HEK293T (cell line): ENCODE data around the gene GZF1.

Source experiments
- CTCF ChIA-PET: fragments of 350-600 bp; formaldehyde crosslinking; extraction: SDS; loops from one replicate; lab custom pipeline; 2021; ENCODE audit warnings: antibody characterized with exemption, inconsistent platforms; lab: Yijun Ruan, JAX
- POLR2A ChIA-PET: fragments of 350-600 bp; formaldehyde crosslinking; extraction: SDS; loops from one replicate; lab custom pipeline; 2020; ENCODE audit warnings: antibody characterized with exemption, inconsistent platforms; lab: Yijun Ruan, JAX
- DNase-seq: peaks from one replicate; pipeline ENCODE4 v3.0.0; 2012; ENCODE audit warnings: mixed read lengths; ENCODE audit errors: extremely low spot score
- ARNT ChIP-seq: fragments of 450-650 bp; IDR thresholded peaks from 2 replicates; pipeline ENCODE4 v1.6.1; 2017; ENCODE audit warnings: mild to moderate bottlenecking
- BHLHE40 ChIP-seq: fragments of 450-650 bp; IDR thresholded peaks from 2 replicates; pipeline ENCODE4 v1.6.1; 2016; ENCODE audit warnings: mild to moderate bottlenecking, moderate library complexity, borderline replicate concordance
- CTBP1 ChIP-seq: fragments of 450-650 bp; IDR thresholded peaks from 2 replicates; pipeline ENCODE4 v1.6.1; 2016; ENCODE audit warnings: borderline replicate concordance
- ELF4 ChIP-seq: fragments of 450-650 bp; IDR thresholded peaks from 2 replicates; pipeline ENCODE4 v1.6.1; 2017; ENCODE audit warnings: antibody characterized with exemption
- FOXA1 ChIP-seq: fragments of 450-650 bp; IDR thresholded peaks from 2 replicates; pipeline ENCODE4 v1.6.1; 2016; ENCODE audit warnings: mild to moderate bottlenecking
- FOXK2 ChIP-seq: fragments of 450-650 bp; IDR thresholded peaks from 2 replicates; pipeline ENCODE4 v1.6.1; 2016; ENCODE audit warnings: mild to moderate bottlenecking
- FOXM1 ChIP-seq: fragments of 450-650 bp; IDR thresholded peaks from 2 replicates; pipeline ENCODE4 v1.6.1; 2017; ENCODE audit warnings: mild to moderate bottlenecking, borderline replicate concordance
- HDGF ChIP-seq: fragments of 450-650 bp; IDR thresholded peaks from 2 replicates; pipeline ENCODE4 v1.6.1; 2017; ENCODE audit warnings: antibody characterized with exemption, borderline replicate concordance
- L3MBTL2 ChIP-seq: fragments of 450-650 bp; conservative IDR thresholded peaks from 2 replicates; pipeline ENCODE4 v1.6.1; 2016; ENCODE audit warnings: mild to moderate bottlenecking
- LEF1 ChIP-seq: fragments of 450-650 bp; IDR thresholded peaks from 2 replicates; pipeline ENCODE4 v1.6.1; 2017; ENCODE audit warnings: mild to moderate bottlenecking, borderline replicate concordance
- NFRKB ChIP-seq: fragments of 450-650 bp; IDR thresholded peaks from 2 replicates; pipeline ENCODE4 v1.6.1; 2016; ENCODE audit warnings: mild to moderate bottlenecking, moderate library complexity
- SP1 ChIP-seq: fragments of 450-650 bp; IDR thresholded peaks from 2 replicates; pipeline ENCODE4 v1.6.1; 2017
- SUZ12 ChIP-seq: fragments of 450-650 bp; IDR thresholded peaks from 2 replicates; pipeline ENCODE4 v1.6.1; 2016; ENCODE audit warnings: mild to moderate bottlenecking
- TARDBP ChIP-seq: fragments of 450-650 bp; IDR thresholded peaks from 2 replicates; pipeline ENCODE4 v1.6.1; 2016
- ZNF384 ChIP-seq: fragments of 450-650 bp; IDR thresholded peaks from 2 replicates; pipeline ENCODE4 v1.6.1; 2016
- TF ChIP-seq, protein P1 (sequence below): fragments of 450-650 bp; IDR thresholded peaks from 2 replicates; pipeline ENCODE4 v1.6.1; 2016

GZF1 gene

DNA sequence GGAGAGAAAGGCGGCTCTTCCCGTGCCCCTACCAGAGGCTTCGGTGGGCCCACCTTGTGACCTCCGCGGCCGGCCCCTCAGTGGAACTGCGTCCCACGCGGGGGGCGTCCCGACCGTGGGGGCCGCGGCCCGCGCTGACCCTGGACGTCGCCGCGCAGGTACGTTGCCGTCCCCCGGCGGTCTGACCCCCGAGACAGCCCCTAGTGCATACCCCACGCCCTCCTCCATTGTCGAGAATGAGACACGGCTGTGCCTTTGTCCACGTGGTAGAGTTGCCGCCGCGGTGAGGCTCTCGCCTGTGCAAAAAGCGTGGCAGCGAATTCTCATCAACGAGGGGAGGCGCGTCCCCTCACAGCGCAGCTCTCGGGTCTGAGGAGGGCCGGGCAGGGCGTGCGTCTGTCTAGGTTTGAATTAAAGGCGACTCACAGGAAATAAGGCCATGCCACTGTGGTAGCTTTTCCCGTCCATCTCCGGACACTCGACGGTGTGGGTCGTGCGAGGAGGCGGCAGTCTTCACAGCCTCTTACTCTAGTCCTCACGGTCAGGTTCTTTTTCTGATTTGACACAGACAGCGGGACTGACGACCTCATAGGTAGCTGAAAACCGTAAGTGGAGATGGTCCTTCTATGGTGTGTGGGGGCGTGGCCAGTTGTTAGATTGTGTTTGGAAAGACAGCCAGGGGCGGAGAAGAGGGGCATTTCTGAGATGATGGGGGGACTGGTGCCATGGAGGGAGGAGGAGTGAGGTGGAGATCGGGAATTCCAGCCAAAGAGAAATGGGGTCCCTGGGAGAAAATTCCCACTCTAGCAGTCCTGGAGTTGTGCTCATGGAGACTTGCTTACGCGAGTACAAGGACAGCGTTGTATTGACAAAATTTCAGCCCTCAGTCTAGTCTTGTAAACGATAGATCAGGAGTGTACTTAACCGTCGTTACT lies 10.8 kb upstream of the GZF1 start:
- CTCF ChIA-PET = interaction anchor here (1.8 kb wide), 1 partner anchor 12 kb away, joined by 8 read pairs; no protein-coding TSS in a partner anchor
- DNase-seq = peak; percentile 25
- TF ChIP-seq NFRKB = no peak
- TF ChIP-seq SP1 = no peak
- TF ChIP-seq L3MBTL2 = peak; percentile 64
- TF ChIP-seq TARDBP = peak; percentile 79
- POLR2A ChIA-PET = interaction anchor here (0.5 to 3.7 kb wide), 19 partner anchors 9 to 300 kb away, joined by 3 to 67 read pairs (median 4); partner anchors contain the start of genes GZF1 and NAPB

DNA sequence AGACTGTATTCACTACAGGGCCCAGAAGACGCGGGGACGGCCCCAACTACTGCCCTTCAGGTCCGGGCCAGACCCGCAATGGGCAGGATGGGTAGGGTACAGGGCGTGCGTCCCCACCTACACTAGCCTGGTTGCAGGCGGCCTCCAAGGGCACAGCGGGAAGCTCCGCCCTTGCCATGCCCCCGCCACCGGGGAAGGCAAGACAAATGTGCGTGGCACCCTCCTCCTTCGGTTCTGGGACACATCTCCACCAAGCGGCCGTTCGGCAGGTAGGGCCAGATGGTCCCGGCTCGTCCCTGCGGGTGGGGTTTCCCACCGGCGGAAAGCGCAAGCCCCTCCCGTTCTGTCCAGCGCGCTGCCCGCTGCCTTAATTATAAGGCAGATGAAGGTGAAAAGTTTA lies 5.8 kb upstream of the GZF1 start:
- DNase-seq = no peak
- POLR2A ChIA-PET = interaction anchor here (1.2 kb wide), 1 partner anchor 65 kb away, joined by 4 read pairs; the partner anchor contains the start of gene NAPB
- TF ChIP-seq FOXM1 = no peak
- CTCF ChIA-PET = no interaction called here

GRCh38 chr20:23357767-23358562 lies 4.0 kb upstream of the GZF1 start:
- ChIA-PET CTCF (interaction anchor here (0.8 kb wide), 1 partner anchor 84 kb away, joined by 3 read pairs; no protein-coding TSS in a partner anchor), POLR2A (interaction anchor here (0.8 to 5.7 kb wide), 13 partner anchors 7 to 665 kb away, joined by 3 to 67 read pairs (median 3); partner anchors contain the start of genes NAPB, NXT1 and THBD)
- no peak for TF ChIP-seq FOXA1
- no peak for TF ChIP-seq SP1
- no peak for TF ChIP-seq CTBP1
- TF ChIP-seq FOXK2 = no peak
- no peak for TF ChIP-seq FOXM1
- TF ChIP-seq L3MBTL2 = 0 out of 2 replicates have a peak, but pooled peaks have one; percentile 33
- TF ChIP-seq TARDBP = no peak
- TF ChIP-seq NFRKB = no peak
- no peak for TF ChIP-seq ELF4
- TF ChIP-seq ZNF384 = no peak
- TF ChIP-seq BHLHE40 = no peak
- TF ChIP-seq LEF1 = no peak
- TF ChIP-seq, protein P1, sequence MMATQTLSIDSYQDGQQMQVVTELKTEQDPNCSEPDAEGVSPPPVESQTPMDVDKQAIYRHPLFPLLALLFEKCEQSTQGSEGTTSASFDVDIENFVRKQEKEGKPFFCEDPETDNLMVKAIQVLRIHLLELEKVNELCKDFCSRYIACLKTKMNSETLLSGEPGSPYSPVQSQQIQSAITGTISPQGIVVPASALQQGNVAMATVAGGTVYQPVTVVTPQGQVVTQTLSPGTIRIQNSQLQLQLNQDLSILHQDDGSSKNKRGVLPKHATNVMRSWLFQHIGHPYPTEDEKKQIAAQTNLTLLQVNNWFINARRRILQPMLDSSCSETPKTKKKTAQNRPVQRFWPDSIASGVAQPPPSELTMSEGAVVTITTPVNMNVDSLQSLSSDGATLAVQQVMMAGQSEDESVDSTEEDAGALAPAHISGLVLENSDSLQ = peak; percentile 93
- TF ChIP-seq HDGF = no peak
- peak; percentile 85 for DNase-seq

- CTCF ChIA-PET = no interaction called here
- POLR2A ChIA-PET = interaction anchor here (0.8 to 5.7 kb wide), 8 partner anchors 7 to 666 kb away, joined by 3 to 67 read pairs (median 3); partner anchors contain the start of genes NAPB, NXT1 and THBD
- no peak for DNase-seq
- TF ChIP-seq ZNF384 (no peak), NFRKB (no peak), LEF1 (no peak), BHLHE40 (no peak), FOXK2 (no peak), SUZ12 (no peak), ARNT (no peak), FOXM1 (no peak), ELF4 (no peak), CTBP1 (no peak), L3MBTL2 (no peak), TARDBP (no peak), SP1 (no peak), FOXA1 (no peak), HDGF (no peak)
- TF ChIP-seq, protein P1 = no peak
Measured at GRCh38 chr20:23358563-23358906, 3.4 kb upstream of the GZF1 start.

DNA sequence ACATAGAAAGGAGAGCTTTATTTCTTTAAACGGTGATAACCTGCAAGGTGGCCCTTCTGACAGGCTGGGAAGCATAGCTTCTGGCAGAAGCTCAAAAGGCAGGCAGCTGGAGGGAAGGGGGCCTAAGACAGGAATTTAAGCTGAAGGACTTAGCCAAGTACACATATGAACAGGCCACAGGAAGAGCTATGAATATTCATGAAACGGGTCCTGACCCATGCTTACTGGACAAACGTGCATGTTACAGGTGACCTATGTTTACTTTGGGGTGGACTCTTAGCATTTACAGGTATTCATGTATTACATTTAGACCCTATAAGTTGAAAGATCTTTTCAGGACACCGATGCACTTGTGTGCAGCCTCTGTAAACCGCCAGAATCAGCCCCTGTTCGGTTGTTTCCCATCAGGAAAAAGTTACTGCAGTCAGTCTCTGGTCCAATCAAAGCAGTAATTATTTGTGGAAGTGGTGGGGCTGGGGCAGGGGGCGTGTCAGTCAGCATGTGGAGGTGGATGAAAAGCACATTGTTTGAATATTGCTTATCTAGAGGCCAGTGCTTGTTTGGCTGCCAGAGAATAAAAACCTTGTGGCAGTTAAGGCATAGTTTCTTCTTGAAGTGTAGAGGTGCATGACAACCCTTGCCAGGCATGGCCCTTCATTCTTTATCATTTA lies 2.9 kb upstream of the GZF1 start:
- CTCF ChIA-PET = no interaction called here
- POLR2A ChIA-PET = interaction anchor here (1.8 to 5.7 kb wide), 2 partner anchors 8 to 308 kb away, joined by 9 to 67 read pairs; partner anchors contain the start of genes NXT1 and THBD
- TF ChIP-seq L3MBTL2 = no peak
- no peak for TF ChIP-seq TARDBP
- TF ChIP-seq SUZ12 = no peak
- no peak for TF ChIP-seq BHLHE40
- no peak for TF ChIP-seq HDGF
- TF ChIP-seq ZNF384 = no peak
- DNase-seq = no peak

DNA sequence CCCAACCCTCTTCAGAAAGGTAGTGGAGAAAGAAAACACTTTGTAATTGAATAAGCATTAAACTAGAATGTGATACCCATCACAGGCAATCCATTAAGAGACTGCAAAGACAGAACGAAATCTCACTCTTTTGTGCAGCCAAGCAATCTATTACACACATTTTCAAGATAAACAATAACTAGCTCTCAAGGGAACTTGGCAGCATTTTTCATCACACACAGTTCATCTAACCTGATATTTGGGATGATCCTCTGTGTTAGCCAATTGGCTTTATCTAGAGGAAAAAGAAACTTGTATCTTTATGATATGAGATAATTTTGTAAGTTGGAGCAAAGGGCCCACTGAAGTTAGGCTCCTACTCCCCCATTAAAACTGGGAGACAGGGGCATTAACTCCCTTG lies 1.5 kb upstream of the GZF1 start:
- ChIA-PET CTCF (no interaction called here), POLR2A (interaction anchor here (1.0 to 5.7 kb wide), 2 partner anchors 9 to 90 kb away, joined by 3 to 67 read pairs; partner anchors contain the start of gene NXT1)
- no peak for DNase-seq
- TF ChIP-seq BHLHE40 = no peak
- TF ChIP-seq, protein P1 = no peak
- no peak for TF ChIP-seq CTBP1
- TF ChIP-seq NFRKB = no peak
- no peak for TF ChIP-seq L3MBTL2
- no peak for TF ChIP-seq ZNF384
- no peak for TF ChIP-seq SP1
- no peak for TF ChIP-seq TARDBP
- no peak for TF ChIP-seq ELF4
- TF ChIP-seq SUZ12 = no peak
- no peak for TF ChIP-seq LEF1
- TF ChIP-seq ARNT = no peak
- TF ChIP-seq HDGF = no peak
- no peak for TF ChIP-seq FOXK2
- TF ChIP-seq FOXM1 = no peak
- no peak for TF ChIP-seq FOXA1
